ENCODE results near the gene DDX54.

DDX54 gene

DNA sequence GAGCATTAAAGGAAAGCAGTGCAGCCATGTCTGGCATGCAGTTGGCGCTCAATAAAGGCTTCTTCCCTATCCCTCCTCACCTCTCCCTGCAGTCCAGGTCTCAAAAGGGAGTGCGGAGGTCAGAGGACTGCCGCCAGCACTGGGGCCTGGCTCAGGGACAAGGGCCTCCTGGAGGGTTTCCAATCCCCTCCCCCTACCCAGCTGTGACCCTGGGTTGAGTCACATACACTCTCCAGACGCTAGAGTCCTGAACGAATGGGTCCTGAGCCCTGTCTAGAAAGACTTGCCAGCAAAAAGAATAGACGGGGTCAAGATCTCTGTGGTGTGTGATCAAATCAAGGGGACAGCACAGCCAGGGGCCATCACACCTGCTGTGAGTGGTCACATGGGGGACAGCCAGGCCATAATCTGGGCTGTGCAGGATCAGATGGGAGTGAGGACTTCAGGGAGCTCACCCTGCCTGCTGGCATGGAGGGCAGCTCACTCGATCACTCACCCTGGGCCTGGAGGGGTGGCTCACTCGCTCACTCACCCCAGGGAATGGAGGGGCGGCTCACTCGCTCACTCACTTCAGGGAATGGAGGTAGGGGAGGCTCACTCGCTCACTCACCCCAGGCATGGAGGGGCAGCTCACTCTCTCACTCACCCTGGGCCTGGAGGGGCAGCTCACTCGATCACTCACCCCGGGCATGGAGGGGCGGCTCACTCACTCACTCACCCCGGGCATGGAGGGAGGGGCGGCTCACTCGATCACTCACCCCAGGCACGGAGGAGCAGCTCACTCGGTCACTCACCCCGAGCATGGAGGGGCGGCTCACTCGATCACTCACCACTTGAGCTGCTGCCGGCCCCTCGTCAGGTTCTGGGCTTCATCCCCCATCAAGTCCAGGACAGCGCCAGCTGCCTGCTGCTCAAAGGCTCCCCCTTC is 22.9 kb downstream of the DDX54 start:
- Histone ChIP-seq H2BK15ac (ENCODE audit: low read depth, poor library complexity, severe bottlenecking) (no peak overlapping the region), H3K23ac (ENCODE audit: low read length in 2 of 2) (no peak overlapping the region), H2BK5ac (ENCODE audit: low read depth, low read length, poor library complexity, severe bottlenecking) (no peak overlapping the region), H2BK12ac (ENCODE audit: low read length in 2 of 2) (peak overlapping the region in 1 of 2 experiments; percentile 19), H3K36me3 (ENCODE audit: control insufficient read depth in 1 of 2, insufficient read depth in 2 of 2, low read depth in 1 of 2, low read length in 2 of 2) (peaks cover 79 to 85% of the 10 kb centered on the region in 2 experiments), H3K4me3 (ENCODE audit: insufficient read depth in 1 of 2, low read depth in 1 of 2, low read length in 2 of 2) (no peak overlapping the region), H3K4me2 (ENCODE audit: low read length, poor library complexity, severe bottlenecking) (no peak overlapping the region), H2AFZ (ENCODE audit: low read depth, low read length) (no peak overlapping the region), H3K9me3 (ENCODE audit: control insufficient read depth, low read length) (no peaks in the 10 kb centered on the region), H3K14ac (ENCODE audit: low read length in 2 of 2) (peak overlapping the region in 1 of 2 experiments; percentile 79), H4K91ac (ENCODE audit: low read length) (no peak overlapping the region), H2BK120ac (ENCODE audit: low read depth, low read length) (no peak overlapping the region), H3K27me3 (ENCODE audit: control insufficient read depth in 1 of 2, insufficient read depth in 1 of 2, low read length in 2 of 2) (no peaks in the 10 kb centered on the region), H3K27ac (ENCODE audit: low read length, poor library complexity, severe bottlenecking) (no peak overlapping the region), H3K79me1 (replicated peaks; ENCODE audit: low read length, poor library complexity, severe bottlenecking) (peaks cover 16% of the 10 kb centered on the region), H3K9ac (ENCODE audit: low read length) (no peak overlapping the region), H3K18ac (ENCODE audit: low read depth in 1 of 2, low read length in 2 of 2) (no peak overlapping the region), H3K4me1 (ENCODE audit: control insufficient read depth, insufficient read depth, low read depth, low read length) (peaks cover 31% of the 10 kb centered on the region), H2AK5ac (ENCODE audit: low read length, severe bottlenecking) (no peak overlapping the region), H3K4ac (ENCODE audit: low read depth in 1 of 2, low read length in 2 of 2) (no peak overlapping the region), H4K8ac (ENCODE audit: low read length) (no peak overlapping the region)
- peak; percentile 60 for DNase-seq
- WGBS, result 81% methylated on average over 25 of the region's 25 CpGs

DNA sequence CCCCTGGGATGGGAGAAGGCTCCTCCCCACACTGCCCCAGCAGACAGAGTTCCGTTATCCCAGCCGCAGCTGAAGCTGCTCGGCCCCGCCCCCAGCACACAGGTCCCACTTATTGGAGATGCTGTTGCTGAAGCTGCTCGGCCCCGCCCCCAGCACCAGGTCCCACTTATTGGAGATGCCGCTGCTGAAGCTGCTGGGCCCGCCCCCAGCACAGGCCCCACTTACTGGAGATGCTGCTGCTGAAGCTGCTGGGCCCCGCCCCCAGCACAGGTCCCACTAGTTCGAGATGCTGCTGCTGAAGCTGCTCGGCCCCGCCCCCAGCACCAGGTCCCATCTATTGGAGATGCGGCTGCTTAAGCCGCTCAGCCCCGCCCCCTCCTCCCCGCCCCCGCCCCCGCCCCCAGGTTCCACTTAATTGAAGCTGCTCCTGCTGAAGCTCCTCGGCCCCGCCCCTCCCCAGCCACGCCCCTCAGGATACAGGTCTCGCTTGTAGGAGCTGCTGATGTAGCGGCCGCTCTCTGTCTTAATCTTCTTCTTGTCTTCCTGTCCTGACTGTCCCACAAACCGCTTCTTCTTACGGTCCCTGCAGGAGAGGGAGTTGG is 23.8 kb downstream of the DDX54 start:
- 63% methylated on average over 20 of the region's 26 CpGs for WGBS
- Histone ChIP-seq H3K4me2 (ENCODE audit: low read length, poor library complexity, severe bottlenecking) (no peak overlapping the region), H3K18ac (ENCODE audit: low read depth in 1 of 2, low read length in 2 of 2) (no peak overlapping the region), H3K4me3 (ENCODE audit: insufficient read depth in 1 of 2, low read depth in 1 of 2, low read length in 2 of 2) (no peak overlapping the region), H3K27me3 (ENCODE audit: control insufficient read depth in 1 of 2, insufficient read depth in 1 of 2, low read length in 2 of 2) (no peaks in the 10 kb centered on the region), H3K4ac (ENCODE audit: low read depth in 1 of 2, low read length in 2 of 2) (no peak overlapping the region), H3K27ac (ENCODE audit: low read length, poor library complexity, severe bottlenecking) (no peak overlapping the region), H3K79me1 (replicated peaks; ENCODE audit: low read length, poor library complexity, severe bottlenecking) (peaks cover 16% of the 10 kb centered on the region), H3K36me3 (ENCODE audit: control insufficient read depth in 1 of 2, insufficient read depth in 2 of 2, low read depth in 1 of 2, low read length in 2 of 2) (peaks cover 71 to 85% of the 10 kb centered on the region in 2 experiments), H2BK120ac (ENCODE audit: low read depth, low read length) (no peak overlapping the region), H2BK12ac (ENCODE audit: low read length in 2 of 2) (no peak overlapping the region), H3K4me1 (ENCODE audit: control insufficient read depth, insufficient read depth, low read depth, low read length) (peaks cover 31% of the 10 kb centered on the region), H2BK5ac (ENCODE audit: low read depth, low read length, poor library complexity, severe bottlenecking) (no peak overlapping the region), H3K9me3 (ENCODE audit: control insufficient read depth, low read length) (no peaks in the 10 kb centered on the region), H2AK5ac (ENCODE audit: low read length, severe bottlenecking) (no peak overlapping the region), H3K9ac (ENCODE audit: low read length) (no peak overlapping the region), H4K8ac (ENCODE audit: low read length) (no peak overlapping the region), H4K91ac (ENCODE audit: low read length) (no peak overlapping the region), H2AFZ (ENCODE audit: low read depth, low read length) (no peak overlapping the region), H3K14ac (ENCODE audit: low read length in 2 of 2) (no peak overlapping the region), H2BK15ac (ENCODE audit: low read depth, poor library complexity, severe bottlenecking) (no peak overlapping the region), H3K23ac (ENCODE audit: low read length in 2 of 2) (no peak overlapping the region)
- no peak for DNase-seq

DNA sequence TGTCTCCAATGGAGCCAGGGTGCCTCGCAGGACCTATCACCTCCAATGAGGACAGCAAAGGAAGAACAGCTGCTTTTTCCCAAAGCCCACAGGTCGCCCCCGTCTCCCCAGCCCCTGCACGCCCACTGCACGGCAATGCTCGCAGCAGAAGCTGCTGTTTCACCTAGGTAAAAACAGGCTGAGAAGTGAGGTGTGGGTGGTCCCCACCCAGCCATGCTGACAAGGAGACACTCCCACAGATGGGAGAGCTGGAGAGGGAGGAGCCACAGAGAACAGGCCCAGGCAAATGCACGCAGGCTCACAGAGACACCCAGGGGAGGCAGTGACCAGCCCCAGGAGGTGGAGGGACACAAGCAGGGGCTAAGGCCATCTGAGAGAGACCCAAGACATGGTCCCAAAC is 25.3 kb downstream of the DDX54 start:
- H4K8ac ChIP-seq (ENCODE audit: low read length), result peak overlapping the region; percentile 50
- peaks cover 9 to 12% of the 10 kb centered on the region in 2 experiments for H3K27me3 ChIP-seq (ENCODE audit: control insufficient read depth in 1 of 2, insufficient read depth in 1 of 2, low read length in 2 of 2)
- no peak overlapping the region for H2AFZ ChIP-seq (ENCODE audit: low read depth, low read length)
- H2BK120ac ChIP-seq (ENCODE audit: low read depth, low read length), result no peak overlapping the region
- no peak overlapping the region for H2BK15ac ChIP-seq (ENCODE audit: low read depth, poor library complexity, severe bottlenecking)
- H3K23ac ChIP-seq (ENCODE audit: low read length in 2 of 2), result no peak overlapping the region
- H3K18ac ChIP-seq (ENCODE audit: low read depth in 1 of 2, low read length in 2 of 2), result no peak overlapping the region
- peak overlapping the region; percentile 37 for H2AK5ac ChIP-seq (ENCODE audit: low read length, severe bottlenecking)
- H2BK5ac ChIP-seq (ENCODE audit: low read depth, low read length, poor library complexity, severe bottlenecking), result no peak overlapping the region
- H3K79me1 ChIP-seq (replicated peaks; ENCODE audit: low read length, poor library complexity, severe bottlenecking), result peaks cover 11% of the 10 kb centered on the region
- H3K9me3 ChIP-seq (ENCODE audit: control insufficient read depth, low read length), result no peaks in the 10 kb centered on the region
- H4K91ac ChIP-seq (ENCODE audit: low read length), result no peak overlapping the region
- H3K14ac ChIP-seq (ENCODE audit: low read length in 2 of 2), result no peak overlapping the region
- H3K4ac ChIP-seq (ENCODE audit: low read depth in 1 of 2, low read length in 2 of 2), result peak overlapping the region in 1 of 2 experiments; percentile 54
- H3K27ac ChIP-seq (ENCODE audit: low read length, poor library complexity, severe bottlenecking), result no peak overlapping the region
- no peak for DNase-seq
- H3K4me3 ChIP-seq (ENCODE audit: insufficient read depth in 1 of 2, low read depth in 1 of 2, low read length in 2 of 2), result no peak overlapping the region
- no peak overlapping the region for H3K9ac ChIP-seq (ENCODE audit: low read length)
- no peak overlapping the region for H3K4me2 ChIP-seq (ENCODE audit: low read length, poor library complexity, severe bottlenecking)
- H2BK12ac ChIP-seq (ENCODE audit: low read length in 2 of 2), result no peak overlapping the region
- WGBS, result 94% methylated on average over 7 of the region's 7 CpGs
- peaks cover 24% of the 10 kb centered on the region for H3K4me1 ChIP-seq (ENCODE audit: control insufficient read depth, insufficient read depth, low read depth, low read length)
- peaks cover 56 to 72% of the 10 kb centered on the region in 2 experiments for H3K36me3 ChIP-seq (ENCODE audit: control insufficient read depth in 1 of 2, insufficient read depth in 2 of 2, low read depth in 1 of 2, low read length in 2 of 2)

Data from mesenchymal stem cell (in vitro differentiated cells and primary cell).